Left lung (tissue), 10 donors: Measurements from ENCODE around the gene AUTS2. TPM values are rescaled to one million over a fixed set of nuclear protein-coding genes. Genes with fewer than 3 reads are reported as not detected.

Source experiments
- ATAC-seq: fragments of 200-7000 bp; cut with Tn5 transposase; one replicate; pipeline ENCODE4 v1.9.1; 2020; ENCODE audit warnings: moderate library complexity
- DNase-seq, 4 donors: peaks; one replicate each; pipeline ENCODE4 v3.0.0-alpha.2; 2013 to 2020
- H3K27ac ChIP-seq, 2 donors: fragments of 200-600 bp; sonication (generic) in 1 of 2; one replicate each; pipeline versions ENCODE4 v1.5.0 to v1.8.0; 2020 to 2021
- H3K27me3 ChIP-seq, 2 donors: fragments of 200-600 bp; sonication (generic) in 1 of 2; one replicate each; pipeline versions ENCODE4 v1.5.0 to v1.8.0; 2020 to 2021
- H3K36me3 ChIP-seq, 2 donors: fragments of 200-600 bp; sonication (generic) in 1 of 2; one replicate each; pipeline versions ENCODE4 v1.5.0 to v1.8.0; 2020 to 2021
- H3K4me1 ChIP-seq, 2 donors: fragments of 200-600 bp; one replicate each; pipeline ENCODE4 v1.8.0; 2021
- H3K4me3 ChIP-seq, 2 donors: fragments of 200-600 bp; sonication (generic) in 1 of 2; one replicate each; pipeline versions ENCODE4 v1.5.0 to v1.8.0; 2020 to 2021; ENCODE audit warnings: mild to moderate bottlenecking in 1 of 2
- H3K9me3 ChIP-seq, 2 donors: fragments of 200-600 bp; sonication (generic) in 1 of 2; one replicate each; pipeline versions ENCODE4 v1.5.0 to v1.8.0; 2020 to 2021
- intact Hi-C, 2 donors: fragments of 100-400 bp; cut with DNase I; formaldehyde crosslinking; loops; one replicate each; pipeline versions ENCODE4 v1.11.2 to v1.14.2; 2022
- polyA plus RNA-seq, 6 donors: library from polyadenylated mRNA; unstranded; fragments of 120-200 nt; gene quantifications; one replicate each; pipeline ENCODE4 v1.2.1, GENCODE V29; 2013; ENCODE audit not compliant: insufficient read length in 6 of 6
- total RNA-seq, 2 donors: library from RNA; stranded (reverse); fragmentation: NEBNext Ultra II Directional; extraction: Animal tissue kit (Norgen Biotek cat#: 25700); gene quantifications; one replicate each; pipeline ENCODE4 v1.2.1, GENCODE V29; 2021
- TF ChIP-seq, protein P1 (sequence below), 2 donors: fragments of 200-600 bp; sonication (generic) in 1 of 2; IDR thresholded peaks; one replicate each; pipeline versions ENCODE4 v1.5.0 to v1.8.0; 2021; ENCODE audit warnings: antibody characterized with exemption in 2 of 2
- donor health status: DM: no; HTN: yes; CAD: no.
- donor health status: DM: no; HTN: no; CAD: no.

Gene AUTS2
- total and polyA plus RNA-seq, 8 donors: 40.4 to 119 (median 103) TPM

DNA sequence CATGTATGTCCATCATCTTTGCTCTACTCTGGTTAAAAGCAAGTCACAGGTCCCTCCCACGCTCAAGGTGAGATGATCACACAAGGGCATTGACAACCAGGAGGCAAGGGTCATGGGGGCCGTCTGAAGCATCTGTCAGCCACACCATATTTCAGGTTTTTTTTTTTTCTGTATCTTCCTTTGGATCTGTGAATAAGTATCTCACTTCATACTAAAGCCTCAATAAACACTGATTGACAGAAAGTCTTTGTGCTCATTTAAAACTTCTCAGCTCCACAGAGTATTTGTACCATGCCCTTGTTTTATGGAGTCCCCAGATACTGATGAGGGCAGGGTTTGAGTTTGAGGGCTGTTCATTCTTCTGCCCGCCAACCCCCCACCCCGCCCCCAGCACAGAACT lies 45.0 kb downstream of the AUTS2 start:
- Histone ChIP-seq H3K4me1 (no peaks in the 10 kb centered on the region), H3K27me3 (no peaks in the 10 kb centered on the region), H3K27ac (no peak overlapping the region), H3K4me3 (no peak overlapping the region), H3K36me3 (no peaks in the 10 kb centered on the region), H3K9me3 (no peaks in the 10 kb centered on the region)
- no peak for DNase-seq
- intact Hi-C loops: no loop called here
- ATAC-seq: no peak
- TF ChIP-seq, protein P1, sequence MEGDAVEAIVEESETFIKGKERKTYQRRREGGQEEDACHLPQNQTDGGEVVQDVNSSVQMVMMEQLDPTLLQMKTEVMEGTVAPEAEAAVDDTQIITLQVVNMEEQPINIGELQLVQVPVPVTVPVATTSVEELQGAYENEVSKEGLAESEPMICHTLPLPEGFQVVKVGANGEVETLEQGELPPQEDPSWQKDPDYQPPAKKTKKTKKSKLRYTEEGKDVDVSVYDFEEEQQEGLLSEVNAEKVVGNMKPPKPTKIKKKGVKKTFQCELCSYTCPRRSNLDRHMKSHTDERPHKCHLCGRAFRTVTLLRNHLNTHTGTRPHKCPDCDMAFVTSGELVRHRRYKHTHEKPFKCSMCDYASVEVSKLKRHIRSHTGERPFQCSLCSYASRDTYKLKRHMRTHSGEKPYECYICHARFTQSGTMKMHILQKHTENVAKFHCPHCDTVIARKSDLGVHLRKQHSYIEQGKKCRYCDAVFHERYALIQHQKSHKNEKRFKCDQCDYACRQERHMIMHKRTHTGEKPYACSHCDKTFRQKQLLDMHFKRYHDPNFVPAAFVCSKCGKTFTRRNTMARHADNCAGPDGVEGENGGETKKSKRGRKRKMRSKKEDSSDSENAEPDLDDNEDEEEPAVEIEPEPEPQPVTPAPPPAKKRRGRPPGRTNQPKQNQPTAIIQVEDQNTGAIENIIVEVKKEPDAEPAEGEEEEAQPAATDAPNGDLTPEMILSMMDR (IDR thresholded peaks at IDR 0.05): no peak

DNA sequence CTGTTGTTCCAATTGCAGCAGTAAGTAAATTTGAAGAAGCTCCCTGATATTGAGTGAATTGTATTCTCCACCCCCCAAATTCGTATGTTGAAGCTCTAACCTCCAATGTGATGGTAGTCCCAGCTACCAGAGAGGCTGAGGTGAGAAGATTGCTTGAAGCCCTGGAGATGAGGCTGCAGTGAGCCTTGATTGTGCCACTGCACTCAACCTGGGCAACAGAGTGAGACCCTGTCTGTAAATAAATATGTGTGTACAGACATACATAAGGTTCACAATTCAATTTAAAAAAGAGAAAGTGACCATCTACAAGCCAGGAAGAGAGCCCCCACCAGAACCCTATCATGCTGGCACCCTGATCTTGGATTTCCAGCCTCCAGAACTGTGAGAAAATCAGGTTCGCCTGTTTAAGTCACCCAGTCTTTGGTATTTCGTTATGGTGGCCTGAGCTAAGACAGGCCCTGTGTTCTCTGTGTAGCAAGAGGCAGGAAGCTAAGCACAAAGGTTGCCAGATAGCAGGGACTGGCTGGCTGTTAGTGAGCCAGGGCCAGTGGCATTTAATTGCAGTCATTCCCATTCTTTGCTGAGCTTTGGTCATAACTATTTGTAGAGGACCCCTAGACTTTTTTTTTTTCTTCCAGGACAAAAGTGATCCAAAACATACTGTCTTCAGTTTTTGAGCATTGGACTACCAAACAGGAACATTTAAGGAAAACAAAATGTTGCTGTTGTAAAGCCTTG lies 45.6 kb downstream of the AUTS2 start:
- Histone ChIP-seq H3K9me3 (no peaks in the 10 kb centered on the region), H3K4me1 (no peaks in the 10 kb centered on the region), H3K27ac (no peak overlapping the region), H3K27me3 (no peaks in the 10 kb centered on the region), H3K36me3 (no peaks in the 10 kb centered on the region), H3K4me3 (no peak overlapping the region)
- ATAC-seq (peak; percentile 18), DNase-seq (no peak)
- TF ChIP-seq, protein P1 (IDR thresholded peaks at IDR 0.05): no peak
- intact Hi-C loops: no loop called here

DNA sequence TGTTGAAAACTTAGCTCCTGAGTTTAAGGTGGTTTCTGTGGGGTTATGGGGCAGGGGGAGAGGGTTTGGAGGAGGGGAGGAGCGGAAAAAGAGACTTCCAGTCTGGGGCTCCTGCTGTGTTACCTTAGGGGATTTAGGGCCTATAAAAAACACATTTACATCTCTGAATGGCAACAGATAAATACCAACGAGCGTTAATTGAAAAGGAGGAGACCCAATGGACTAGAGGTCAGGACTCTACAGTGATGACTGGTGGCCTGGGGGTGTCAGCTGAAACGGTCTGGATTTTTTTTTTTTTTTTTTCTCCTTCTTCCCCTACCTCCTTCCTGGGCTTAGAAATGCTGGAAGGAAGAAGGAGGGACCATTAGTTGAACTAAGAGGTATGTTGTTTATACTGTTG lies 47.4 kb downstream of the AUTS2 start:
- H3K4me3 ChIP-seq: no peak overlapping the region
- intact Hi-C loops: no loop called here
- H3K9me3 ChIP-seq: no peaks in the 10 kb centered on the region
- H3K36me3 ChIP-seq: no peaks in the 10 kb centered on the region
- no peak overlapping the region for H3K27ac ChIP-seq
- no peaks in the 10 kb centered on the region for H3K4me1 ChIP-seq
- DNase-seq (no peak), ATAC-seq (no peak)
- TF ChIP-seq, protein P1 (IDR thresholded peaks at IDR 0.05): no peak
- H3K27me3 ChIP-seq: no peaks in the 10 kb centered on the region

DNA sequence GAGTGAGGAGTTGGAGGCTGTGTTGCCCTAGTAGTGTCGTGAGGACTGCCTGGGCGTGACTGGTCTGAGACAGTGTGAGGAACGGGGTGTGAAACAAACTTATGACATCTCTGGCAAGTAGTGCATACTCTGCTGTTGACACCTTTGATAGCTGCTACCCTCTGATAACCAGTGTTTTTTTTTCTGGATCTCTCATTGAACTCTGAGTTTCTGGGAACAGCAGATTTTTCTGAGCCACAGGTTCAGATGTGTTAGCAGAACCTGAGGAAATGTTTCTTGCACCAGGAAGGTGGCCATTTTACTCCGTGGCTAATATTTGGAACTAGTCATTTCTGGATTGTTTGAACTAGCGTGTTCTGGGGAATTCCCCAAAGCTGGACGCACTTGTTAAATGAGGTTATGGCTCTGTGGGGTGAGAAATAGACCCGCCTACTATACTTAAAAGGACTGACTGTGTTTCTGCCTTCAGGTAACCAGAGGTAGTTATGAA lies 52.9 kb downstream of the AUTS2 start:
- TF ChIP-seq, protein P1 (IDR thresholded peaks at IDR 0.05): no peak
- Histone ChIP-seq H3K9me3 (no peaks in the 10 kb centered on the region), H3K36me3 (no peaks in the 10 kb centered on the region), H3K4me3 (no peak overlapping the region), H3K4me1 (peaks cover 15 to 24% of the 10 kb centered on the region in 2 donors), H3K27ac (no peak overlapping the region), H3K27me3 (no peaks in the 10 kb centered on the region)
- intact Hi-C loops: no loop called here
- peak; percentile 43 for ATAC-seq
- no peak for DNase-seq

DNA sequence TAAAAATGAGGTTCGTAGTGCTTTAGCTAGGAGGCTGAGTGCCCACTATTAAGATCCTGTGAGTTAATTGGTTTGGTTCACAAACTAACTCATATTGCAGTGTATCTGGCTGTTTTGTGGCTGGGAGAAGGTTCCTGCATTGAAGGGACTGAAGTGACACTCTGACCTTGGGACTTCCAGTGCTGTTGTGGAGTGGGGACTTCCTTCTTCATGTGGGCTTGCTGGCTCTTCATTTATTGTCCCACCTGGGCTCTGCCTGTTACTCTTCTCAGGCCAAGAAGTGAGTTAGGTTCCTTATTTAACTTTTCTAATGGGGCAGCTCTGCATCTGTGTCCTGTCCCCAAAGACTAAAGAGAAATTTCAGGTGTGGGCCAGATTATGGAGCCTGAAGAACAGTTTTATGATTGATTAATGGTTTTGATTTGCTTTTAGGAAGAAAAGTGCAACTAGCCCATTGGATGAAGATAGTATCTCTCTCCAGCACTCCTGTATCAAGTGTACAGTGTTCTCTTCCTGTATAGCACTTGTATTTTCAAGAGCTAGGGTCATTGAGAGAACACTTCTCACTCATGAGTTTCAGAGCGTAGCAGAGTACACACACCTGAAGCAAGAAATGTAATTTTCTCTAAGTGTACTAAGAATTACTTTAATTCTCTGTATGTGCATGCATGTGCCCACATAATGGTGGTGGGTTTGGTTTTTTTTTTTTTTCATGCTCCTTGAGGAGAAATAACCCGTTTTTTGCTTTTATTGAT lies 54.8 kb downstream of the AUTS2 start:
- H3K4me1 ChIP-seq: peaks cover 28 to 37% of the 10 kb centered on the region in 2 donors
- no peak overlapping the region for H3K27ac ChIP-seq
- peak; percentile 74 for ATAC-seq
- TF ChIP-seq, protein P1 (IDR thresholded peaks at IDR 0.05): no peak
- H3K27me3 ChIP-seq: no peaks in the 10 kb centered on the region
- peak in 1 of 4 donors; percentile 62 for DNase-seq
- intact Hi-C loops: no loop called here
- H3K4me3 ChIP-seq: no peak overlapping the region
- H3K36me3 ChIP-seq: no peaks in the 10 kb centered on the region
- H3K9me3 ChIP-seq: no peaks in the 10 kb centered on the region
